ENCODE measurements around the gene OSGEPL1. TPM values are rescaled to one million over a fixed set of nuclear protein-coding genes. Genes with fewer than 3 reads are reported as not detected.

The OSGEPL1 gene, protein sequence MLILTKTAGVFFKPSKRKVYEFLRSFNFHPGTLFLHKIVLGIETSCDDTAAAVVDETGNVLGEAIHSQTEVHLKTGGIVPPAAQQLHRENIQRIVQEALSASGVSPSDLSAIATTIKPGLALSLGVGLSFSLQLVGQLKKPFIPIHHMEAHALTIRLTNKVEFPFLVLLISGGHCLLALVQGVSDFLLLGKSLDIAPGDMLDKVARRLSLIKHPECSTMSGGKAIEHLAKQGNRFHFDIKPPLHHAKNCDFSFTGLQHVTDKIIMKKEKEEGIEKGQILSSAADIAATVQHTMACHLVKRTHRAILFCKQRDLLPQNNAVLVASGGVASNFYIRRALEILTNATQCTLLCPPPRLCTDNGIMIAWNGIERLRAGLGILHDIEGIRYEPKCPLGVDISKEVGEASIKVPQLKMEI
- polyA plus RNA-seq (2013, experiment 1 of 2), result 13.1 TPM
- polyA plus RNA-seq (2013, experiment 2 of 2), result 13.6 TPM

DNA sequence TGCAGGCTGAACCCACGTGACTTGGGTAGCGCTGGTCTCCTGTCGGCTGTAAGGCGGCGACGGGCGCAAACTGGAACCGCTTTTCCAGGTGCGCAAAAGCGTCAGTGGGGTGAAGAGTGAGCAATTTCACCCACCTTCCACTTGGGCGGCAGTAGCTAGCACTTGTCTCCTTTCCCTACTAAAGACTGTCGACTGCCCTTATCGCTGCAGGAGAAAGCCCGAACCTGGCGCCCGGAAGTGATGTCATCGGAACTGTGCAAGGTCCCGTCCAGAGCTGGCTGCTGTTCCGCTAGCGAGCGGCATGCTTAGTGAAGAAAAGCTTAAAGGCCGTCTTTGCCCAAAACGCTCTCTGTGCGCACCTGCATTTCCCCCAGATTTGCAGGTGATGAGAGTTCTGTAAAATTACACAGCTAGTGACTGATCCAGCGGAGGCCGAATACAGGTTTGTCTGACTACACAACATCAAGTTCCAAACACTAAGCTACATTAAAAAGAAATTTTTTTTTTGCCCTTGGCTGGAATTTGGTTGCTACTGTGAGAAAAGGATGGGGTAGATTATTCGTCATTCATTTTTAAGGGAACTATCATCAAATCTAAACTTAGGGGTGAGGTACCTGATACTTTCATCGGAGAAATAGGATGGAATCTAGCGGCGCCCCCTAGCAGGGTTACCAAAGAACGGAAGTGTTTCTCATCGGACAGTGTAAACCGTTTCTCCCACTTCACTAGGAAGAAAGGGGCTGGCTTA, at the start of gene OSGEPL1:
TSS of gene OSGEPL1 (minus strand) at position 242 of the 748 bp plus-strand sequence. CDS start 1,152 bp downstream, outside the sequence.
- peaks cover 6% of the 10 kb centered on the region for H3K36me3 ChIP-seq (ENCODE audit: control insufficient read depth, insufficient read depth, low read length)
- no peaks in the 10 kb centered on the region for H3K9me3 ChIP-seq (ENCODE audit: control insufficient read depth, low read length)
- peak within 1 kb of the TSS; percentile 86 for H3K27ac ChIP-seq (ENCODE audit: low read depth, low read length, severe bottlenecking)
- WGBS, 2 experiments (ENCODE audit: insufficient coverage in 2 of 2), result 0% methylated on average over 18 to 21 of the region's 33 CpGs
- peak within 1 kb of the TSS; percentile 88 for H3K4me3 ChIP-seq (ENCODE audit: extremely low read depth, insufficient read depth, low read length, poor library complexity, severe bottlenecking)
- H3K4me1 ChIP-seq (ENCODE audit: control insufficient read depth, insufficient read depth, low read length, poor library complexity, severe bottlenecking), result no peaks in the 10 kb centered on the region

DNA sequence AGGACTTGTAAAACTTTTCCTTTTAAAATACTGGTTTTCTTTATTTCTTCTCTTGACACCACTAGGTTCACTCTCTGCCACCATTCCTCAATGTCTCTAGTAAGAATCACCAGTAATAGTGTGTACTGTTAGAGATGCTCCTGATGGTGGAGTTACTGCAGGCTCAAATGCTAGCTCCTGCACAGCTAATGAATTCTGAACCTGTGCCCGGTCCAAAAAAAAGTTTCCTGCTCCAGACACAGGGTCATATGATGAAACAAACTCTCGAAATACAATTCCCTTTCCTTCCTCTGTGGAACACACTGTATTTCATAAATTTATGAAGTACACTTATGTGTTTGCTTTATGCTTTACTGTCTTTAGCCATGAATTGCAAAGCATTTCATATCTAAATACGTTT, 40.8 kb upstream of the OSGEPL1 start:
- Histone ChIP-seq H3K4me1 (ENCODE audit: control insufficient read depth, insufficient read depth, low read length, poor library complexity, severe bottlenecking) (no peaks in the 10 kb centered on the region), H3K9me3 (ENCODE audit: control insufficient read depth, low read length) (no peaks in the 10 kb centered on the region), H3K4me3 (ENCODE audit: extremely low read depth, insufficient read depth, low read length, poor library complexity, severe bottlenecking) (no peak overlapping the region), H3K36me3 (ENCODE audit: control insufficient read depth, insufficient read depth, low read length) (peaks cover 22% of the 10 kb centered on the region), H3K27ac (ENCODE audit: low read depth, low read length, severe bottlenecking) (no peak overlapping the region)
- no CpG with 5 or more reads among the region's 3 CpGs for WGBS, 2 experiments (ENCODE audit: insufficient coverage in 2 of 2)

DNA sequence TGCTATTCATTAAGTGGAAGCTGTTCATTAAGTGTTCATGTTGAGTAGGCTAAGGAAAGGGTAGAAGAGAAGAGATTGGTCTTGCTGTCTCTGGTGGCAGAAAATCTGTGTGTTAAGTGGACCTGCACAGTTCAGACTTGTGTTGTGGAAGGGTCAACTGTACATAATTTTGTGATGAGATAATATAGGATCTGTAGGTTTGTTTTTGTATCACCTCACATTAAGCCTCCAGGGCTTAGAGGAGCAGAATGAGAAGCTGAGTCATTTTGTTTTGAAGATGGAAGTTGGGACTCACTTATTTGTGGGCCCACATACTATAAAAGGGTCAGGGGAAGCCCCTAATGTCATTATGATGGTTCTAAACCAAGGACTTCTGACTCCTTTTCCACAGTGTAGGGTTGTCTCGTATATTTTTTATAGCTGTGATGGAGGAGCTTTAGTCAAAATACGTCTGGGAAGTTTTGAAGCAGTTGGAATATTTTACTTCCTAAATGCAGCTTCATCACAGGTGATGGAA, 39.9 kb upstream of the OSGEPL1 start:
- 100% methylated on average over 1 of the region's 2 CpGs; no CpG with 5 or more reads in 1 of the 2 experiments for WGBS, 2 experiments (ENCODE audit: insufficient coverage in 2 of 2)
- Histone ChIP-seq H3K4me1 (ENCODE audit: control insufficient read depth, insufficient read depth, low read length, poor library complexity, severe bottlenecking) (no peaks in the 10 kb centered on the region), H3K9me3 (ENCODE audit: control insufficient read depth, low read length) (no peaks in the 10 kb centered on the region), H3K36me3 (ENCODE audit: control insufficient read depth, insufficient read depth, low read length) (peaks cover 22% of the 10 kb centered on the region), H3K4me3 (ENCODE audit: extremely low read depth, insufficient read depth, low read length, poor library complexity, severe bottlenecking) (no peak overlapping the region), H3K27ac (ENCODE audit: low read depth, low read length, severe bottlenecking) (no peak overlapping the region)

DNA sequence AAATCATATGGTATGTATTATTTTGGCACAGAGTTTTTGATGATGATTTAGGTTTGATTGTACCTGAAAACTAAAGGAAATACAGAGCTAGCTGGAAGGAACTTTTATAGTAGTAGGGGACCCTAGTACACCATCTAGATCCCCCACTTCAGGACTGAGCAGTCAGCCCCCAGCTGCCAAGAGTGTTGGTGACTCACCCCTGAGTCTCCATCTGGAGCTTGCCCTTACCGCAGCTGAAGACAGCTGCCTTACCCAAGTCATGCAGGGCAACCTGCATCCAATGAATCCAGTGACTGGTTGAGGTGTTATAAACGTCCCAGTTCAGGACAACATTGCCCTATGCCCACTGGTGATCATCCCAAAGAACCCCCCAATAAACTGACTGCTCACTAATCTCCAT, 36.9 kb upstream of the OSGEPL1 start:
- H3K4me3 ChIP-seq (ENCODE audit: extremely low read depth, insufficient read depth, low read length, poor library complexity, severe bottlenecking), result no peak overlapping the region
- no peak overlapping the region for H3K27ac ChIP-seq (ENCODE audit: low read depth, low read length, severe bottlenecking)
- H3K36me3 ChIP-seq (ENCODE audit: control insufficient read depth, insufficient read depth, low read length), result peaks cover 37% of the 10 kb centered on the region
- no peaks in the 10 kb centered on the region for H3K9me3 ChIP-seq (ENCODE audit: control insufficient read depth, low read length)
- H3K4me1 ChIP-seq (ENCODE audit: control insufficient read depth, insufficient read depth, low read length, poor library complexity, severe bottlenecking), result no peaks in the 10 kb centered on the region
- WGBS, 2 experiments (ENCODE audit: insufficient coverage in 2 of 2), result 86 to 90% methylated on average over 1 to 2 of the region's 2 CpGs

DNA sequence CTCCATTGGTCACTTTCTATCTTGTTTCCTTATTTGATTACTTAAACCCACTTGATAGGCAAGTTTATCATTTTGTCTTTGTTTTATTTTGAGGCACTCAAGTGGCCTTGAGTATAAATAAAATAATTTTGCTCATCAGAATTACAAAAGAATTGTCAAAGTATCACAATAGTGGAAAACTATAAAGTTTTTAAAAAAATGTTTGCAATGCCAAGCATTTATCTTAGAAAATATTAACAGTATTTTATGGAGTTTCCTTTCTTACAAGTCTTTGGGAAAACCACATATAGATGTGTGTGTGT, 36.4 kb upstream of the OSGEPL1 start:
- no peak overlapping the region for H3K4me3 ChIP-seq (ENCODE audit: extremely low read depth, insufficient read depth, low read length, poor library complexity, severe bottlenecking)
- H3K4me1 ChIP-seq (ENCODE audit: control insufficient read depth, insufficient read depth, low read length, poor library complexity, severe bottlenecking), result no peaks in the 10 kb centered on the region
- no peak overlapping the region for H3K27ac ChIP-seq (ENCODE audit: low read depth, low read length, severe bottlenecking)
- no peaks in the 10 kb centered on the region for H3K9me3 ChIP-seq (ENCODE audit: control insufficient read depth, low read length)
- peaks cover 37% of the 10 kb centered on the region for H3K36me3 ChIP-seq (ENCODE audit: control insufficient read depth, insufficient read depth, low read length)

DNA sequence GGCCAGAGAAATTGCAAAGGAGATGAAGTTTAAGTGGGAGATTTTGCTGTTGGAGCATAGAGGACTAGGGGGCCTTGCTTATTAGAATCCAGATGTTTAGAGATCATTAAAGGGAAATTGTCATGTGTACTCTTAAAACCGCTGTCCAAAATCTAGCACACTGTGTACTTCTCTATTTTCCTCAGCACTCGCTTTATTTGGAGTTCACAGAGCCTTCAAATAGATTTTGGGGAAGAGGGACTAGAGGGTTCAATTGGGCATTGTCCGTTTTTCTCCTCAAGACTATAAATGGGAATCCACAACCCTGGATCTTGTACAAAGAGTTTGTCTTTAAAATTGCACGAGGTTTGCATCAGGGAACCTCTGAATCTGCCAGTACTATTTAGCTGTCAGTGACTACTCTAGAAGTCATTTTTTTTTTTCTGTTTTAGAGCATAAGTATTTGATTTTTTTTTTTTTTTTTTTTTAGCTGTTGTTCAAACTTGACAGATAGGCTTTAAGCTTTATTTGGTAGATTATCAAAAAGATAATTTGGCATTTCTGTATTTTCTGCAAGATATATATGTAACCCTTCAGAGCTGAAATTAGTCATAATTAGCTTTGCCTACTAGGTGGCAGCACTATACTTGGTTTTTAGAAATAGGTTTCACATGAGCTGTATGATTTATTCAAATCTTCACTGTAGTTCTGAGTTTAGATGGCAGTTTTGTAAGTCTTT, 35.9 kb upstream of the OSGEPL1 start:
- H3K4me3 ChIP-seq (ENCODE audit: extremely low read depth, insufficient read depth, low read length, poor library complexity, severe bottlenecking), result no peak overlapping the region
- H3K4me1 ChIP-seq (ENCODE audit: control insufficient read depth, insufficient read depth, low read length, poor library complexity, severe bottlenecking), result no peaks in the 10 kb centered on the region
- WGBS, 2 experiments (ENCODE audit: insufficient coverage in 2 of 2), result 92 to 100% methylated on average over 1 to 2 of the region's 4 CpGs
- no peak overlapping the region for H3K27ac ChIP-seq (ENCODE audit: low read depth, low read length, severe bottlenecking)
- no peaks in the 10 kb centered on the region for H3K9me3 ChIP-seq (ENCODE audit: control insufficient read depth, low read length)
- H3K36me3 ChIP-seq (ENCODE audit: control insufficient read depth, insufficient read depth, low read length), result peaks cover 41% of the 10 kb centered on the region

DNA sequence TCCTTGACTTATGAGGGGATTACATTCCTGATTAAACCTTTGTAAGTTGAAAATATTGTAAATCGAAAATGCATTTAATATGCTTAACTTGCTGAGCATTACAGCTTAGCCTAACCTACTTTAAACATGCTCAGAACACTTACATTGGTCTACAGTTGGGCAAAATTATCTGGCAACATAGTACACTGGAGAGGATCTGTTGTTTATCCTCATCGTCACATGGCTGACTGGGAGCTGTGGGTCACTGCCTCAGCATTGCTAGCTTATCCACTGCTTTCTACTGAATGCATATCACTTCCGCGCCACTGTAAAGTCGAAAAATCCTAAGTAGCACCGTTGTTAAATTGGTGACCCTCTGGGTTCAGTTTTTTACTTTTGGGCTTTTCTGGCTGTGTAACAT, 35.3 kb upstream of the OSGEPL1 start:
- Histone ChIP-seq H3K9me3 (ENCODE audit: control insufficient read depth, low read length) (no peaks in the 10 kb centered on the region), H3K4me1 (ENCODE audit: control insufficient read depth, insufficient read depth, low read length, poor library complexity, severe bottlenecking) (no peaks in the 10 kb centered on the region), H3K27ac (ENCODE audit: low read depth, low read length, severe bottlenecking) (no peak overlapping the region), H3K36me3 (ENCODE audit: control insufficient read depth, insufficient read depth, low read length) (peaks cover 44% of the 10 kb centered on the region), H3K4me3 (ENCODE audit: extremely low read depth, insufficient read depth, low read length, poor library complexity, severe bottlenecking) (no peak overlapping the region)
- WGBS, 2 experiments (ENCODE audit: insufficient coverage in 2 of 2), result 96 to 97% methylated on average over 3 to 5 of the region's 6 CpGs

DNA sequence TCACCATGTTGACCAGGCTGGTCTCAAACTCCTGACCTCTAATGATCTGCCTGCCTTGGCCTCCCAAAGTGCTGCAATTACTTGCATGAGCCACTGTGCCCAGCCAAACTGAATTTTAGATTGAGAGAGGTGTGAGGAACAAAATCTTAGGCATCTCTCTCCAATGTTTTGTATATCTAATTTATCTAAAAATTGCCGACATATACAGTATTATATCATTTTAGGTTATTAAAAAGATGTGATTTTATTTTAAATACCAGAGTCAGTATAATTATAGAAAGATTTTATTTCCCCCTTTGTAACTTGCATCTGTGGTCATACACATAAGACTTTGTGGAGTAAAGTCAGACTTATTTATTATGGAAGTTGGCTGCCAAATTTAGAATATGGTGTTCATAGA, 31.7 kb upstream of the OSGEPL1 start:
- no CpG with 5 or more reads among the region's 1 CpG for WGBS, 2 experiments (ENCODE audit: insufficient coverage in 2 of 2)

DNA sequence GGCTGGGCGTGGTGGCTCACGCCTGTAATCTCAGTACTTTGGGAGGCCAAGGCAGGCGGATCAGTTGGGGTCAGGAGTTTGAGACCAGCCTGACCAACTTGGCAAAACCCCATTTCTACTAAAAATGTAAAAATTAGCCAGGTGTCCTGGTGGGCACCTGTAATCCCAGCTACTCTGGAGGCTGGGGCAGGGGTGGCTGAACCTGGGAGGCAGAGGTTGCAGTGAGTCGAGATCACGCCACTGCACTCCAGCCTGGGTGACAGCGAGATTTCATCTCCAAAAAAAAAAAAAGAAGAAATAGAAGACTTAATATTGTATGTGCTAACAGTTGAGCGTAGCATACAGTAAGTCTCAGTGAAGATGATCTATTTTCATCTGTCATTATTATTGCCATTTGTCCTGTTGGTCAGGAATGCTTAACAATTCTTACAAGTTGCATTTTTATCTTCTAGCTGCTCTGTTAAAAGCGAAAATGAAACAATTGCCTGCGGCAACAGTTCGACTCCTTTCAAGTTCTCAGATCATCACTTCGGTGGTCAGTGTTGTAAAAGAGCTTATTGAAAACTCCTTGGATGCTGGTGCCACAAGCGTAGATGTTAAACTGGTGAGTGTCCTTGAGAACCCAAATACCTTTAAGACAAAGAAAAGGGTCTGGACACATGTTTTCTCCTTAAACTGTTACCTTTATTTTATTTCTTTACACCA, 28.9 kb upstream of the OSGEPL1 start:
- H3K4me1 ChIP-seq (ENCODE audit: control insufficient read depth, insufficient read depth, low read length, poor library complexity, severe bottlenecking), result no peaks in the 10 kb centered on the region
- no peak overlapping the region for H3K4me3 ChIP-seq (ENCODE audit: extremely low read depth, insufficient read depth, low read length, poor library complexity, severe bottlenecking)
- H3K9me3 ChIP-seq (ENCODE audit: control insufficient read depth, low read length), result no peaks in the 10 kb centered on the region
- no peak overlapping the region for H3K27ac ChIP-seq (ENCODE audit: low read depth, low read length, severe bottlenecking)
- H3K36me3 ChIP-seq (ENCODE audit: control insufficient read depth, insufficient read depth, low read length), result peaks cover 51% of the 10 kb centered on the region
- 90 to 94% methylated on average over 6 to 7 of the region's 12 CpGs for WGBS, 2 experiments (ENCODE audit: insufficient coverage in 2 of 2)

More for the DNA sequence above, 31.7 kb upstream of the OSGEPL1 start:
- Histone ChIP-seq H3K36me3 (ENCODE audit: control insufficient read depth, insufficient read depth, low read length) (peaks cover 47% of the 10 kb centered on the region), H3K4me3 (ENCODE audit: extremely low read depth, insufficient read depth, low read length, poor library complexity, severe bottlenecking) (no peak overlapping the region), H3K27ac (ENCODE audit: low read depth, low read length, severe bottlenecking) (no peak overlapping the region), H3K4me1 (ENCODE audit: control insufficient read depth, insufficient read depth, low read length, poor library complexity, severe bottlenecking) (no peaks in the 10 kb centered on the region), H3K9me3 (ENCODE audit: control insufficient read depth, low read length) (no peaks in the 10 kb centered on the region)
